PFSK-1 (cell line): Measurements from ENCODE around the gene GRM4.

Experiments
- FOXP2 ChIP-seq: optimal IDR thresholded peaks from 2 replicates; pipeline ENCODE3; 2011; ENCODE audit warnings: borderline replicate concordance, control low read depth, inconsistent platforms; ENCODE audit not compliant: insufficient read depth; ENCODE audit errors: extremely low read length, extremely low read depth
- POLR2AphosphoS5 ChIP-seq: IDR thresholded peaks from 2 replicates; pipeline ENCODE4 v1.6.1; 2012; ENCODE audit warnings: low read depth, mild to moderate bottlenecking, control low read depth, low read length, moderate library complexity
- SIN3A ChIP-seq: IDR thresholded peaks from 2 replicates; pipeline ENCODE4 v1.6.1; 2012; ENCODE audit warnings: mild to moderate bottlenecking, low read length, moderate library complexity, borderline replicate concordance; ENCODE audit not compliant: insufficient read depth
- TAF1 ChIP-seq: IDR thresholded peaks from 2 replicates; pipeline ENCODE4 v1.6.1; 2012; ENCODE audit warnings: low read length, control low read depth, borderline replicate concordance; ENCODE audit not compliant: insufficient read depth
- TF ChIP-seq, protein P1 (sequence below), 2 experiments: IDR thresholded peaks; 2 replicates each; pipeline versions ENCODE4 v1.6.1 to v1.8.0; 2011 to 2012; ENCODE audit warnings: low read depth in 2 of 2, low read length in 2 of 2, control low read depth in 1 of 2, inconsistent platforms in 1 of 2, mild to moderate bottlenecking in 1 of 2, moderate library complexity in 1 of 2; ENCODE audit not compliant: insufficient read depth in 1 of 2

GRM4 gene

DNA sequence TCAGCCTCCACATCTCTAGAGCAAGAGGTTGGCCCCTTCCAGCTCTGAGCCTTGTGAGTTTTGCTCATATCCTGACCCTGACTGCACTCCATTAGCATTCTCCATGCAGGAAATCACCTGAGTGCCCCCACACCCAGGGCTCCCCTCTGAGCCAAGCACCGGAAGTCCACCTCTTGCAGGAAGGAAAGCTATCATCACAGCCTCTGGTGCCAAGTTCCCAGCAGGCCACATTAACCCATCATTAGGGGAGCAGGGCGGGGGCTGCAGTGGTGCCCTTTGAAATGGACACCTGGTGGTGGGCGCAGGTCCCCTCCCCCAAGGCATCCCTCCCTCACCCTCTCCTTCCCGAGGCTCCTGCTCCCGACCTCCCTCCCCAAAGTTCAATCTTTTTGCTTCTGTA is 16.1 kb downstream of the GRM4 start:
- no peak for TF ChIP-seq TAF1
- no peak for TF ChIP-seq FOXP2
- TF ChIP-seq, protein P1, sequence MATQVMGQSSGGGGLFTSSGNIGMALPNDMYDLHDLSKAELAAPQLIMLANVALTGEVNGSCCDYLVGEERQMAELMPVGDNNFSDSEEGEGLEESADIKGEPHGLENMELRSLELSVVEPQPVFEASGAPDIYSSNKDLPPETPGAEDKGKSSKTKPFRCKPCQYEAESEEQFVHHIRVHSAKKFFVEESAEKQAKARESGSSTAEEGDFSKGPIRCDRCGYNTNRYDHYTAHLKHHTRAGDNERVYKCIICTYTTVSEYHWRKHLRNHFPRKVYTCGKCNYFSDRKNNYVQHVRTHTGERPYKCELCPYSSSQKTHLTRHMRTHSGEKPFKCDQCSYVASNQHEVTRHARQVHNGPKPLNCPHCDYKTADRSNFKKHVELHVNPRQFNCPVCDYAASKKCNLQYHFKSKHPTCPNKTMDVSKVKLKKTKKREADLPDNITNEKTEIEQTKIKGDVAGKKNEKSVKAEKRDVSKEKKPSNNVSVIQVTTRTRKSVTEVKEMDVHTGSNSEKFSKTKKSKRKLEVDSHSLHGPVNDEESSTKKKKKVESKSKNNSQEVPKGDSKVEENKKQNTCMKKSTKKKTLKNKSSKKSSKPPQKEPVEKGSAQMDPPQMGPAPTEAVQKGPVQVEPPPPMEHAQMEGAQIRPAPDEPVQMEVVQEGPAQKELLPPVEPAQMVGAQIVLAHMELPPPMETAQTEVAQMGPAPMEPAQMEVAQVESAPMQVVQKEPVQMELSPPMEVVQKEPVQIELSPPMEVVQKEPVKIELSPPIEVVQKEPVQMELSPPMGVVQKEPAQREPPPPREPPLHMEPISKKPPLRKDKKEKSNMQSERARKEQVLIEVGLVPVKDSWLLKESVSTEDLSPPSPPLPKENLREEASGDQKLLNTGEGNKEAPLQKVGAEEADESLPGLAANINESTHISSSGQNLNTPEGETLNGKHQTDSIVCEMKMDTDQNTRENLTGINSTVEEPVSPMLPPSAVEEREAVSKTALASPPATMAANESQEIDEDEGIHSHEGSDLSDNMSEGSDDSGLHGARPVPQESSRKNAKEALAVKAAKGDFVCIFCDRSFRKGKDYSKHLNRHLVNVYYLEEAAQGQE (IDR thresholded peaks at IDR 0.05; ENCODE audit: insufficient read depth in 1 of 2, low read depth in 2 of 2, low read length in 2 of 2): no peak
- no peak for TF ChIP-seq SIN3A

DNA sequence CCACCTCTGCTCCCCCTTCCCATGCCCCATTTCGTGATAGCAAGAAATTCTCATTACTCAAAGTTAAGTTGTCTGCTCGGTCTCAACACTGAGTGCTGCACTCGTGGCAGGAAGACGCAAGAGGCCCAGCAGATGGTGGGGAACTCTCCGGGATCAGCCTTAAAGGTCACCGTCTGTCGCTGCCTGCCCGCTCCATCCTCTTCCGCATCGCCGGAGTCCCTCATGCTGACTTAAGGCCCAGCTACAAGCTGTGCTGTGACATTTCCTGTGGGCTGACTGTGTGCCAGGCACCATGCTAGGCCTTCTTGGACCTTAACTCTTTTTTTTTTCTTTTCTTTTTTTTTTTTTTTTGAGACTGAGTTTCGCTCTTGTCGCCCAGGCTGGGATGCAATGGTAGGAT is 17.8 kb downstream of the GRM4 start:
- TF ChIP-seq FOXP2 (no peak), TAF1 (no peak), POLR2AphosphoS5 (no peak), SIN3A (no peak)
- TF ChIP-seq, protein P1 (IDR thresholded peaks at IDR 0.05; ENCODE audit: insufficient read depth in 1 of 2, low read depth in 2 of 2, low read length in 2 of 2): no peak

DNA sequence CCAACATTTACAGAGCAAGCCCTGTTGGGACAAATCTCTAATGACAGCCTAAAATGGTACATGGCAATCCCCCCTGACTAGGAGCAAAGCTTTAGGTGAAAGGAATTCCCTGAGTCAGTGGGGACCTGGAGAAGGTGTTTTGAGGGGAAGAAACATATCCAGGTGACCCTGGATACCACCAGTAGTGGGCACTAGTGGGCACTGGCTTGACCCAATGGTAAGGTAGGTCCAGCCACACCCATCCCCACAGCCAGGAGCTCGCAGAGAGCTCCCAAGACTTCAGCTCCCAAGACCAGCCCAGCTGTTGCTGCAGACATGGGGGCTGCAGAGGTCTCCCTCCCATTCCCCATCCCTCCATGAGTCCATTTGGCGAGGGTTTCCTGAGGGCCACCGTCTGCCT is 19.5 kb downstream of the GRM4 start:
- TF ChIP-seq, protein P1 (IDR thresholded peaks at IDR 0.05; ENCODE audit: insufficient read depth in 1 of 2, low read depth in 2 of 2, low read length in 2 of 2): no peak
- no peak for TF ChIP-seq SIN3A
- no peak for TF ChIP-seq POLR2AphosphoS5

DNA sequence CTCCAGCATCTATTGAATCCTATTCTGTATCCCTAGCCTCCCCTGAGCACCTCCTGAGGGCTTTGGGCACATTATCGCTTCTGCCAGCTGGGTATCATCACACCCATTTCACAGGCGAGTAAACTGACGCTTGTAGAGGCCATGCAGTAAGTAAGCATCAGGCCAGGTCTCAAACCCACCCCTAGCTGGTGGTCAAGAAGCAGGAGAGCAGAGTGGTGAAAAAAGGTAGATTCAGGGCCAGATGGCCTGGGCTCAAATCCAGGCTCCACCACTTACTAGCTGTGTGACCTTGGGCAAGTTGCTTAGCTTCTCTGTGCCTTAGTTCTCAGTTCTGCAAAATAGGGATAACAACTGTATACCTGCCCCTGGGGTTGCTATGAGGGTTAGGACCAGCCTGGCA is 19.9 kb downstream of the GRM4 start:
- TF ChIP-seq, protein P1 (IDR thresholded peaks at IDR 0.05; ENCODE audit: insufficient read depth in 1 of 2, low read depth in 2 of 2, low read length in 2 of 2): no peak
- no peak for TF ChIP-seq SIN3A
- TF ChIP-seq TAF1: no peak
- TF ChIP-seq FOXP2: no peak
- no peak for TF ChIP-seq POLR2AphosphoS5

DNA sequence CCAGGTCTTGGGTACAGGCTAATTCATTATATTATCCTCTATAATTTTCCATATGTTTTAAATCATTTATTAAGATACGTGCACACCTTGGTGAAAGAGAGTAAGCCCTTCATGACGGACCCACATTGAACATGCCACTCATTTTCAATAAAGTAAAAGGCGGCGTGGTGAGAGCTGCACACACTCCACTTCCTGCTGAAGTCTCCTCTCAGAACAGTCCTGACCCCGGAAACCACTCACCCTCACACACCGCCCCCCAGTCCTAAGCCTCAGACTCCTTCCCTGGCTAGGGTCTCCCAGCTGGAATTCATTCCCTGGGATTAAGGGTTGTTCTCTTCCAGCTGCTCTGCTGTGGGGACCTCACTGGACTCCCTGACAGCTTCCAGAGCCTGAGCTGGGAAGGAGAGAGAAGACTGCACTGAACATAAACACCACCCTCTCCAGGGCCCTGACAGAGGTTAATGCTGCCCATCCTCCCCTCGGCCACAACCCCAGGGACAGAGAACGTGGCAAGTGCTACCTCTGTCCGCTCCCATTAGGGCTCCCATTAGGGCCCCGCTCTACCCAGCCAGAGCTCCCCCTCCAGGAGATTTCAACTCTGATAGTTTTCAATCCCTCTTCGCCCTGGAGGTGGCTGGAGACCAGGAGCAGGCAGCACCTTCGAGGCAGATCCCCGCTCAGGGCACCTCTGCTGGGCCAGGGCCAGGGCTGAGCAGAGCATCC is 24.8 kb downstream of the GRM4 start:
- no peak for TF ChIP-seq TAF1
- TF ChIP-seq SIN3A: no peak
- TF ChIP-seq POLR2AphosphoS5: no peak
- TF ChIP-seq, protein P1 (IDR thresholded peaks at IDR 0.05; ENCODE audit: insufficient read depth in 1 of 2, low read depth in 2 of 2, low read length in 2 of 2): no peak
- no peak for TF ChIP-seq FOXP2
